Activated naive CD8-positive, alpha-beta T cell treated with anti-CD3 and anti-CD28 coated beads, Interleukin-2, amount 50 U/mL, for 16 hours (primary cell): Measurements from ENCODE around the gene CRYBB2.
"Not testable (repeated sequence)": the region's sequence is repeated elsewhere in the genome, so short reads cannot be mapped to it uniquely, and the experiment has no call there.

Source experiments
- DNase-seq: peaks from one replicate; pipeline ENCODE4 v3.0.0-alpha.2; 2020; ENCODE audit warnings: low read depth, low spot score

CRYBB2 gene

DNA sequence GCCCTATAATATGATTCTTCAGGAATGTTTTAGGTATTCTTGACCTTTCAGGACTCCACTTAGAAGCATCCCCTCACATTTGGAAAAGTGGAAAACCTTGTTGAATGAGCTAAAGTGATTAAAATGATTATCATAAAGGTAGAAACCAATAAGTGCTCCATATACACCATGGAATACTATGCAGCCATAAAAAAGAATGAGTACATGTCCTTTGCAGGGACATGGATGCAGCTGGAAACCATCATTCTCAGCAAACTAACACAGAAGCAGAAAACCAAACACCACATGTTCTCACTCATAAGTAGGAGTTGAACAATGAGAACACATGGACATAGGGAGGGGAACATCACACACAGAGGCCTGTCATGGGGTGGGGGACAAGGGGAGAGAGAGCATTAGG lies 14.3 kb downstream of the CRYBB2 start:
- DNase-seq, result not testable (repeated sequence)

DNA sequence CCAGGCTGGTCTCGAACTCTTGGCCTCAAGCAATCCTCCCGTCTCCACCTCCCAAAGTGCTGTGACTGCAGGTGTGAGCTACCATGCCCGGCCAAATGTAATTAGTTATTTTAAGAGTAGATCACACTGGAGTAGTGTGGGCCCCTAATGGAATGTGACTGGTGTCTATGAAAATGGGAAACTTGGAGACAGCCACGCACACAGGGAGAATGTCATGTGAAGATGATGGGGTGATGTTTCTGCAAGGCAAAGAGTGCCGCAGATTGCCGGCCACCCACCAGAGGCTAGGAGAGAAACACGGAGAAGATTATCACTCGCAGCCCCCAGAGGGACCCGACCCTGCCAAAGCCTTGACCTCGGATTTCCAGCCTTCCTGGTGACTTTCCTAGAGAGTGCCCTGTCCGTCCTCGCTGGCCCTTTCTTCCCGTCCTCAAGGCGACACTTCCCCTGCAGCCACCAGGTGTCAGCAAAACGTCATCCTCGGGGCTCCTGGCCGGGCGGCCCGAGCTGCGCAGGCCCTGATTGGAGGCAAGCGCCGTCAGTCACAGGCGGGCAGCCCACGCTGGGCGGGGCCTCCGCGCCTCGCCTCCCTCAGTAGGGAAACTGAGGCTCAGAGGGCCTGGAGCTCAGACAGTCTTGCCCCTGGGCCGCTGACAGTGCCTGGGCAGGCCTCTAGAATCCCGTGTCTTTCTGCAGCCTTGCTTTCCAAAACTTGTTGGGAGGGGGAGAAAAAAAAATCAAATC lies 16.3 kb downstream of the CRYBB2 start:
- DNase-seq, result peak; percentile 22

DNA sequence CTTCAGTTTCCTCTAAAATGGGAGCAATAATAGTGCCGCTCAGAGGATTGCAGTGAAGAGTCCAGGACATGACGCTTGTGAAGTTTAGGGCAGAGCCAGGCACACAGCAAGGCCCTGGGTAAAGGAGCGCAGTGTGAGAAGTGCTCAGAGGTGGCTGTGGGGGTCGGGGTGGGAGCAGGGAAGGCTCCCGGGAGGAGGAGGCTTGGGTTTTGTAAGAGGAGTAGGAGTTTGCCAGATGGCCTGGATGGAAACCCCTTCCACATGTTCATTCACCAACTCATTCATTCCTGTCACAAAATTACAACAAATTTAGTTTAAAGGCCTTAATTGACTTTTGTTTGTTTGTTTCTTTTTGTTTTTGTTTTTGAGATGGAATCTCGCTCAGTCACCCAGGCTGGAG lies 17.0 kb downstream of the CRYBB2 start:
- no peak for DNase-seq

DNA sequence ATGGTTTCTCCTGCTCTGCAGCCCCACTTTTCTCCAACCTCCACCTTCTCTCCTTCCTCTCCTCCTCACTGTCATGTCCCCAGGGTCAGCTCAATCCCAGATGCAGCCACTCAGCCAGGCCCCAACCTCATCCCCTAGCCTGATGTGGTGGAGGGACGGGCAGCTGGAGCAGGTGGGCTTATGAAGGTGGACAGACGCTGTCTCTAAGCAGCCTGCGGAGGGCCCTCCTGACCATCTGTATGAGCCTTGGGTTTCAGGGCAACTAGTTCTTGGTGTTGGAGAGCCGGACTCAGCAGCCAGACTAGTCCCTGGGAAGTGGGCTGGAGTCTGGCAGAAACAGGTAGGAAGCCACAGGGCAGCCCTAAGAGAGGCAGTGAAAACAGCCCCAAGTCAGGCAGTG lies 18.1 kb downstream of the CRYBB2 start:
- DNase-seq, result no peak

DNA sequence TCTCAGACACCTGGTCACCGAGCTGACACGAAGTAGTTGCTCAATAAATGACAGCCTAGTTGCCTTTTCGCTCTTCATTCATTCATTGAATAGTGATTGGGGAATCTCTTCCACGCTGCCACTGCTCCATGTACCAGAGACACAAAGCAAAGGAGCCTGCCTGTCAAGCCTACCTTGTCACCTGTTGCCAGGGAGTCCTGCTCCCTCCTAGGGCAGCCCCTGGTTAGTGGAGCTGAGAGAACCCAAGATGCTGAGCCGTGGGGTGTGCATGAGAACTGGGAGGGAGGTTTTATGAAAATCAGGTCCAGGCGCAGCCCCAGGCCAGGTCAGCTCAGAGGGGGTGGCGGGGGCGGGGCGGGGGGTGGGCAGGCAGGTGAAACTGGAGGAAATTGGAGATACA lies 18.6 kb downstream of the CRYBB2 start:
- DNase-seq, result not testable (repeated sequence)

DNA sequence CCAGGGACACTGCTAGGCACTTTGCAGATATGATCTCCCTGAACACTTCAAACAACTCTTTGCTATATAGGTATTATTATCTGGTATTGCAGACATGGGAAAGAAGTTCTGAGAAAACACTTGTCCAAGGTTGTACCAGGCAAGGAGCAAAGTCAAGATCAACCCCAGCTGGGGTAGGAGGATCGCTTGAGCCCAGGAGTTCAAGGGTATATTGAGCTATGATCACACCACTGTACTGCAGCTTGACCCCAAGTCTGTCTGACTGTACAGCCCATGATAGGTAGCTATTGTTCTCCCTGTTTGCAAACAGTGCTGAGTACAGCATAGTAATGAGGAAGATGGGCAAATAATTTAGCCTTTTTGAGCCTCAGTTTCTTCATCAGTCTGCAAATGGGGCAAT lies 35.7 kb downstream of the CRYBB2 start:
- not testable (repeated sequence) for DNase-seq

DNA sequence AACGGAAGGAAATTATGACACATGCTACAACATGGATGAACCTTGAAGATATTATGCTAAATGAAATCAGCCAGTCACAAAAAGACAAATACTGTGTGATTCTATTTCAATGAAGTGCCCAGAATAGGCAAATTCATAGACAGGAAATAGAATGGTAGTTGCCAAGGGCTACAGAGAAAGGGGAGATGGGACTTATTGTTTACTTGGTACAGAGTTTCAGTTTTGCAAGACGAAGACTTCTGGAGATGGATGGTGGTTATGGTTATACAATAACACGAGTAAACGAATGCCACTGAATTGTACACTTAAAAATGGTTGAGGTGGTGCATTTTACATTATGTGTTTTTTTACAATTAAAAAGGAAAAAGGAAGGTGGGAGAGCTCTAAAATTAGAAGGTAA lies 48.1 kb downstream of the CRYBB2 start:
- DNase-seq, result not testable (repeated sequence)

DNA sequence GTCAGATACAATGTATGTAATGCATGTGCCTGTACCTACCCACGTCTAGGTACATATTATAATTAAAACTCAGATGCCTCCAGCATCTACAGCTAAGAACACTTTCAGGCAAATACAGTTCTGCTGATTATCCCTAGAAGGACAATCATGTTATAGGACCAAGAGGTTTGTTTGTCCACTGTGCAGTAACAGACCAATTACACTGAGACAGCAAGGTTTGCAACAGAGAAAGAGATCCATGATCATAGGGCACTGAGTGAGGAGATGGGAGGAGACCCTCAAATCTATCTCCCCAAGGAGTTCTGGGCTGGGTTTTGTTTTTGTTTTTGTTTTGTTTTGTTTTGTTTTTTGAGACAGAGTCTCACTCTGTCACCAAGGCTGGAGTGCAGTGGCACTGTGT lies 49.5 kb downstream of the CRYBB2 start:
- DNase-seq, result not testable (repeated sequence)

DNA sequence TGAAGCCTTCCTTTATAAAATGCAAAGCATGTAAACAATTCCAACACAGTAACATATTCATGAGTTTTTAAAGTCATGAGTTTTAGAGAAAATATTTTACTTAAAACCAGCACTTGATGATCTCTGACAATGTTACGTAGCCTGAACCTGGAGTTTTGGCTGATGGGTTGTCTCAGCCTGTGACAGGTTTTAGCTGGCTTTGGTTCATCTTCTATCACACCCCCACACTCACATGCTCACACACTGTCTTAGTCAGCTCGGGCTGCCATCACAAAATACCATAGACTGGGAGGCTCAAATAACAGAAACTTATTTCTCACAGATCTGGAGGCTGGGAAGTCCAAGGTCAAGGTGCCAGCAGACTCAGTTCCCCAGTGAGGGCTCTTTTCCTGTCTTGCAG lies 50.6 kb downstream of the CRYBB2 start:
- not testable (repeated sequence) for DNase-seq

GRCh38 chr22:25273231-25273630 lies 53.8 kb downstream of the CRYBB2 start:
- not testable (repeated sequence) for DNase-seq

DNA sequence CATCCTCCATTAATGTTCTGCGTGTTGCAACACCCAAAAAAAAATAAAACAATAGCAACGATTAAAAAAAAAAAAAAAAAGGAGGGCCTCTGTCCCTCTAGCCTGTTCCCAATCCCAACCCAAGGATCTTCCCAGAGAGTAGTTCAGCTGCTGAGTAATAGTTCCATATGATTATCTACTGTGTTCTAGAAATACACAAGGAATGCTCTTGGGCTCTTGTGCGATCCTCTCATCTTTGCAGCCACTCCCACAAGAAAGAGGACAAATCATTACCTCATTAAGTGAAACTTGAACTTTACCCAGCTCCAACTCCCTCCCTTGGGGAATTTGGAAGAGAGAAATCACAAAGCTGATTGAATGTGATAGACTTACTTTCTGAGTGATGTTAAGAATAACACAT lies 54.5 kb downstream of the CRYBB2 start:
- not testable (repeated sequence) for DNase-seq

- not testable (repeated sequence) for DNase-seq
Measured at GRCh38 chr22:25280118-25280517, 60.7 kb downstream of the CRYBB2 start.
